Activated B cell treated with CpG ODN at 0.5 μM for 24 hours (primary cell): ENCODE data around the gene ARL6. TPM values are rescaled to one million over a fixed set of nuclear protein-coding genes. Genes with fewer than 3 reads are reported as not detected.
A peak's percentile ranks its signal among the peaks of the same experiment; 100 is the strongest.

Experiments used
- ATAC-seq: fragments of 200-7000 bp; cut with Tn5 transposase; one replicate; pipeline ENCODE4 v1.10.0; 2021; ENCODE audit warnings: low read depth, mild to moderate bottlenecking, moderate library complexity
- CTCF ChIA-PET: fragments of 350-600 bp; sonication (Branson Sonifier 250); formaldehyde crosslinking; loops from one replicate; lab custom pipeline; 2021; ENCODE audit warnings: antibody characterized with exemption; lab: Charles Lee
- POLR2A ChIA-PET: fragments of 350-600 bp; sonication (Branson Sonifier 250); formaldehyde crosslinking; loops from one replicate; lab custom pipeline; 2021; ENCODE audit warnings: antibody characterized with exemption; lab: Charles Lee
- DNase-seq: peaks from one replicate; pipeline ENCODE4 v3.0.0; 2022
- H3K27ac Mint-ChIP-seq: one replicate; pipeline ENCODE4 v1.8.0; 2020; ENCODE audit warnings: mixed read lengths
- H3K27me3 Mint-ChIP-seq: one replicate; pipeline ENCODE4 v1.8.0; 2021; ENCODE audit warnings: mixed read lengths
- H3K36me3 Mint-ChIP-seq: one replicate; pipeline ENCODE4 v1.8.0; 2021; ENCODE audit warnings: low read depth, mixed read lengths
- H3K4me1 Mint-ChIP-seq: one replicate; pipeline ENCODE4 v1.8.0; 2021; ENCODE audit warnings: mixed read lengths
- H3K4me3 Mint-ChIP-seq: one replicate; pipeline ENCODE4 v1.8.0; 2020; ENCODE audit warnings: mild to moderate bottlenecking, mixed read lengths
- H3K9me3 Mint-ChIP-seq: one replicate; pipeline ENCODE4 v1.8.0; 2020; ENCODE audit warnings: mixed read lengths
- intact Hi-C: fragments of 100-400 bp; cut with micrococcal nuclease; formaldehyde crosslinking; loops from one replicate; pipeline ENCODE4 v1.15.1; 2024
- total RNA-seq: library from RNA; stranded (reverse); gene quantifications from 2 replicates; pipeline ENCODE4 v1.2.3, GENCODE V29; 2022
- TF ChIP-seq, protein P1 (sequence below): fragments of 200-600 bp; IDR thresholded peaks from one replicate; pipeline ENCODE4 v1.8.0; 2022; ENCODE audit warnings: antibody characterized with exemption, mild to moderate bottlenecking

Gene ARL6
- total RNA-seq, 1 donor from 2014 or later, result 4.2 TPM

DNA sequence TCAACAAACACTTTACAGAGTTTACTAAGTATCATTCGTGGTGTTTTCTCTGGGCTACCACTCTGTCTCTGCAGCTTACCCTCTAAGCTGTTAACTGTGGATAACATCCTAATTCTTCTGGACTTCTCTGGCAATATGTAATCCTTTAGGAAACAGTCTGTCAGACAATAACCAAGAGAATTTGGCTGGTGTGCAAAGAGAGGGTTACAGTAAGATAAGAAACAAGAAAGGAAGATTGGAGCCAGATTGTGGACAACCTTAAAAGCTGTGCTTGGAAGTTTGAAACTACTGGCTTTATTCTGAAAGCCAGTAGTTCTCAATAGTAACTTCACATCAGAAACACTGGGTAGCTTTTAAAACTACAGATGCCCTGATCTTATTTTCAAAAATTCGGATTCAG lies 778 bp downstream of the ARL6 start:
- ChIA-PET POLR2A (interaction anchor here (1.4 kb wide), 1 partner anchor 757 kb away, joined by 11 read pairs; the partner anchor contains the start of gene CLDND1), CTCF (interaction anchor here (1.5 kb wide), 1 partner anchor 274 kb away, joined by 4 read pairs; no protein-coding TSS in a partner anchor)
- ATAC-seq (no peak), DNase-seq (no peak)
- Mint-ChIP-seq H3K27ac (no peak overlapping the region), H3K36me3 (peaks cover 19% of the 10 kb centered on the region), H3K27me3 (no peaks in the 10 kb centered on the region), H3K4me3 (peak overlapping the region; percentile 99), H3K4me1 (peaks cover 23% of the 10 kb centered on the region), H3K9me3 (no peaks in the 10 kb centered on the region)
- TF ChIP-seq, protein P1, sequence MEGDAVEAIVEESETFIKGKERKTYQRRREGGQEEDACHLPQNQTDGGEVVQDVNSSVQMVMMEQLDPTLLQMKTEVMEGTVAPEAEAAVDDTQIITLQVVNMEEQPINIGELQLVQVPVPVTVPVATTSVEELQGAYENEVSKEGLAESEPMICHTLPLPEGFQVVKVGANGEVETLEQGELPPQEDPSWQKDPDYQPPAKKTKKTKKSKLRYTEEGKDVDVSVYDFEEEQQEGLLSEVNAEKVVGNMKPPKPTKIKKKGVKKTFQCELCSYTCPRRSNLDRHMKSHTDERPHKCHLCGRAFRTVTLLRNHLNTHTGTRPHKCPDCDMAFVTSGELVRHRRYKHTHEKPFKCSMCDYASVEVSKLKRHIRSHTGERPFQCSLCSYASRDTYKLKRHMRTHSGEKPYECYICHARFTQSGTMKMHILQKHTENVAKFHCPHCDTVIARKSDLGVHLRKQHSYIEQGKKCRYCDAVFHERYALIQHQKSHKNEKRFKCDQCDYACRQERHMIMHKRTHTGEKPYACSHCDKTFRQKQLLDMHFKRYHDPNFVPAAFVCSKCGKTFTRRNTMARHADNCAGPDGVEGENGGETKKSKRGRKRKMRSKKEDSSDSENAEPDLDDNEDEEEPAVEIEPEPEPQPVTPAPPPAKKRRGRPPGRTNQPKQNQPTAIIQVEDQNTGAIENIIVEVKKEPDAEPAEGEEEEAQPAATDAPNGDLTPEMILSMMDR, result no peak
- intact Hi-C loops, result loop anchor here (2.0 kb wide), 1 partner anchor 1137 kb away; no protein-coding TSS in a partner anchor

DNA sequence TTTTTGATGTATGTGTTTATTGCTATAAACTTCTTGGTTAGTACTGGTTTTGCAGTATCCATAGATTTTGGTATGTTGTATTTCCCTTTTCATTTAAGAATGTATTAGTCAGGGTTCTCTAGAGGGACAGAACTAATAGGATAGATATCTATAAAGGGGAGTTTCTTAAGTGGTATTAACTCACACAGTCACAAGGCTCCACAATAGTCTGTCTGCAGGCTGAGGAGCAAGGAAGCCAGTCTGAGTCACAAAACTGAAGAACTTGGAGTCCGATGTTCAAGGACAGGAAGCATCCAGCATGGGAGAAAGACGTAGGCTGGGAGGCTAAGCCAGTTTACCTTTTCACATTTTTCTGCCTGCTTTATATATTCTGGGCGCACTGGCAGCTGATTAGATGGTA lies 8.4 kb downstream of the ARL6 start:
- Mint-ChIP-seq H3K4me3 (no peak overlapping the region), H3K4me1 (no peaks in the 10 kb centered on the region), H3K9me3 (no peaks in the 10 kb centered on the region), H3K36me3 (peaks cover 48% of the 10 kb centered on the region), H3K27me3 (no peaks in the 10 kb centered on the region), H3K27ac (no peak overlapping the region)
- ChIA-PET CTCF (no interaction called here), POLR2A (no interaction called here)
- DNase-seq (no peak), ATAC-seq (no peak)
- intact Hi-C loops, result no loop called here
- TF ChIP-seq, protein P1, result no peak

DNA sequence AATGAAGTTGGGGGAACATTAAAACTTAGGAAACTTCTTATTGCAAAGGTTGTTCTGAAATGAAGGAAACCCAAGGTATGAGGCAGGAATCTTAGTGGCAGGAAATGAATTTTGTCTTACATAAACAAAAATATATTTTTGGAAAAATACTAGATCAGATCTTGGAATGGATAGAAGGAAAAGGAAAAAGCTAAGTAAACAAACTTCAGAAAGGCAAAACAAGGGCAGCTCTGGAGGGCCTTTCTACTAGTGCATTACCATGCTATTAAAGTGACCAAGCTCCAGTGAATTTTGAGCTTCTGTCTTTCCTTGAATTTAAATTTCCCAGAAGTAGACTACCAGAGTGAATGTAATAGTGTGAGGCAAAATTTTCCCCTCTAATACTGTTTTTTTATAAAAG lies 13.6 kb downstream of the ARL6 start:
- peaks cover 24% of the 10 kb centered on the region for H3K36me3 Mint-ChIP-seq
- no peaks in the 10 kb centered on the region for H3K9me3 Mint-ChIP-seq
- intact Hi-C loops, result no loop called here
- no peak for ATAC-seq
- DNase-seq, result no peak
- CTCF ChIA-PET, result interaction anchor here (1.0 to 1.3 kb wide), 2 partner anchors 243 to 245 kb away, joined by 3 to 4 read pairs; no protein-coding TSS in a partner anchor
- H3K4me1 Mint-ChIP-seq, result no peaks in the 10 kb centered on the region
- POLR2A ChIA-PET, result no interaction called here
- TF ChIP-seq, protein P1, result no peak
- H3K27me3 Mint-ChIP-seq, result no peaks in the 10 kb centered on the region
- H3K4me3 Mint-ChIP-seq, result no peak overlapping the region
- no peak overlapping the region for H3K27ac Mint-ChIP-seq

DNA sequence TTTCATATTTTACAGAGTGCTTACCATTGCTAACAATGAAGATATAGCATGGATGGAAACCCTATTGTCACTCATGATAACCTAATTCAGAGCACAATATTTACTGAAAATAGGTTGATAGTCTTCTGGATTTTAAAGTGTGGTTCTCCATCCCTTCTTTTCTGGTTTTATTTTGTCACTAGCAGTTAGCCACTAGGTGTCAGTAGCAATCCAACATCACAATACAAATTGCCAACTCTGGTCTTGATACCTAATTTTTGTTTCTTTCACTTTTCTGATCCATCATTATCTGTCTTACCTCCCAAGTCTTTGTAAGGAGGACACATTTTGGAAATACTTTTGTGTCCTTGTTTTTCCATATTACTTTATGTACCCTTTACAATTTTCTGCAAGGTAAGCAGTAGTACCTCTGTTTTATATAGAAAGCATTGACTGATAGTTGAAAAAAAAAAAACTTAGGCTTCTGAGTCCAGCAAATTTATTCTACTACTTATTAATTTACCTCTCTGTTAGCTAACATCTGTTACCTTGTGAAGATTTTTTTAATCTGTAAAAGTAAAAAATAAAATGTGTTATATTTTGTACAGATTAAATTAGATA lies 29.0 kb downstream of the ARL6 start:
- H3K27me3 Mint-ChIP-seq, result no peaks in the 10 kb centered on the region
- intact Hi-C loops, result loop anchor here (1.0 to 10.0 kb wide), 4 partner anchors 29 to 1019 kb away; partner anchors contain the start of gene CRYBG3
- TF ChIP-seq, protein P1, result no peak
- ChIA-PET CTCF (interaction anchor here (0.7 to 4.8 kb wide), 7 partner anchors 11 to 767 kb away, joined by 3 to 65 read pairs (median 4); no protein-coding TSS in a partner anchor), POLR2A (no interaction called here)
- no peaks in the 10 kb centered on the region for H3K36me3 Mint-ChIP-seq
- no peaks in the 10 kb centered on the region for H3K9me3 Mint-ChIP-seq
- DNase-seq (no peak), ATAC-seq (no peak)
- H3K27ac Mint-ChIP-seq, result no peak overlapping the region
- H3K4me1 Mint-ChIP-seq, result no peaks in the 10 kb centered on the region
- H3K4me3 Mint-ChIP-seq, result no peak overlapping the region

DNA sequence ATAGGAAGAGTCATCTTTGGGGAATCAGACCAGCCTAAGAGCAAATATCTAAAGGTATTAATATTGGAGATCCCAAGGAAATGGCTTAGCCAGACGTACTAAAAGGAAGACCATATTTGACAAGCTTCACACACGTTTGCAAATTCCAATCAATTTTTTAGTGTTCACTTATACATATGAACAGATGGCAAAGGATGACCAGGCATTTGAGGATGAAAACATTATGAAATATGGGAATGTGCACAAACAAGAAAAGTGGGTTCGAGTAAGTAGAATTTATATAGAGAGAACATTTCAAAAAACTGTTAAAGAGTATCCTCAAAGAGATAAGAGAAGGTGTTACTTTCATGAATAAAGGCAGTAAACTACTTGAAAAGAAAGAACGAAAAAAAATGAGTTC lies 31.4 kb downstream of the ARL6 start:
- H3K9me3 Mint-ChIP-seq, result no peaks in the 10 kb centered on the region
- H3K27ac Mint-ChIP-seq, result no peak overlapping the region
- DNase-seq (no peak), ATAC-seq (no peak)
- H3K27me3 Mint-ChIP-seq, result no peaks in the 10 kb centered on the region
- TF ChIP-seq, protein P1, result no peak
- CTCF ChIA-PET, result interaction anchor here (4.8 kb wide), 1 partner anchor 226 kb away, joined by 65 read pairs; no protein-coding TSS in a partner anchor
- POLR2A ChIA-PET, result no interaction called here
- H3K4me3 Mint-ChIP-seq, result no peak overlapping the region
- intact Hi-C loops, result loop anchor here (10.0 kb wide), 1 partner anchor 539 kb away; no protein-coding TSS in a partner anchor
- no peaks in the 10 kb centered on the region for H3K4me1 Mint-ChIP-seq
- peaks cover 2% of the 10 kb centered on the region for H3K36me3 Mint-ChIP-seq
